Large intestine (tissue), 3 donors: ENCODE measurements around the gene CLSTN2. TPM values are rescaled to one million over a fixed set of nuclear protein-coding genes. Genes with fewer than 3 reads are reported as not detected.

Experiments
- DNase-seq, 2 donors: peaks; one replicate each; pipeline versions ENCODE4 v3.0.0 to v3.0.0-alpha.2; 2013
- H3K27ac ChIP-seq: one replicate; pipeline ENCODE4 v1.5.1; 2013; ENCODE audit warnings: low read length
- H3K27me3 ChIP-seq: 2 replicates; pipeline ENCODE4 v1.6.1; 2013; ENCODE audit warnings: low read length; ENCODE audit not compliant: control insufficient read depth, insufficient read depth
- H3K36me3 ChIP-seq: 2 replicates; pipeline ENCODE4 v1.6.1; 2013; ENCODE audit warnings: low read length; ENCODE audit not compliant: control insufficient read depth, insufficient read depth
- H3K4me1 ChIP-seq: one replicate; pipeline ENCODE4 v1.6.1; 2013; ENCODE audit warnings: low read length; ENCODE audit not compliant: control insufficient read depth, insufficient read depth
- H3K4me3 ChIP-seq: one replicate; pipeline ENCODE4 v1.5.1; 2013; ENCODE audit warnings: low read length
- H3K9me3 ChIP-seq: one replicate; pipeline ENCODE4 v1.6.1; 2013; ENCODE audit warnings: mild to moderate bottlenecking, low read depth, low read length, moderate library complexity; ENCODE audit not compliant: control insufficient read depth
- WGBS: methylation state at CpG from one replicate; pipeline ENCODE4 v1.1.5; 2013; ENCODE audit warnings: low lambda C conversion rate; ENCODE audit not compliant: insufficient coverage; 5-methylcytosine and 5-hydroxymethylcytosine counted together
- polyA plus RNA-seq: library from polyadenylated mRNA; unstranded; fragments of 120-200 nt; gene quantifications from one replicate; pipeline ENCODE4 v1.2.1, GENCODE V29; 2013

Gene CLSTN2
- polyA plus RNA-seq, 1 donor = 1.8 TPM

GRCh38 chr3:140461250-140461649, 526.3 kb downstream of the CLSTN2 start:
- WGBS = no CpG with 5 or more reads among the region's 3 CpGs
- DNase-seq = no peak
- H3K9me3 ChIP-seq = no peaks in the 10 kb centered on the region

GRCh38 chr3:140463355-140463754, 528.4 kb downstream of the CLSTN2 start:
- WGBS = no CpG with 5 or more reads among the region's 2 CpGs
- no peak for DNase-seq
- Histone ChIP-seq H3K27ac (no peak overlapping the region), H3K4me1 (no peaks in the 10 kb centered on the region), H3K9me3 (no peaks in the 10 kb centered on the region), H3K4me3 (no peak overlapping the region), H3K36me3 (no peaks in the 10 kb centered on the region), H3K27me3 (peaks cover 5% of the 10 kb centered on the region)

More at GRCh38 chr3:140461250-140461649, 526.3 kb downstream of the CLSTN2 start:
- H3K4me3 ChIP-seq = no peak overlapping the region
- no peaks in the 10 kb centered on the region for H3K36me3 ChIP-seq
- H3K27me3 ChIP-seq = peaks cover 5% of the 10 kb centered on the region
- no peak overlapping the region for H3K27ac ChIP-seq
- H3K4me1 ChIP-seq = no peaks in the 10 kb centered on the region

GRCh38 chr3:140465988-140466387, 531.0 kb downstream of the CLSTN2 start:
- H3K4me1 ChIP-seq = no peaks in the 10 kb centered on the region
- H3K27me3 ChIP-seq = peaks cover 5% of the 10 kb centered on the region
- H3K27ac ChIP-seq = no peak overlapping the region
- H3K36me3 ChIP-seq = no peaks in the 10 kb centered on the region
- H3K9me3 ChIP-seq = no peaks in the 10 kb centered on the region
- DNase-seq = no peak
- no peak overlapping the region for H3K4me3 ChIP-seq

GRCh38 chr3:140466535-140466934, 531.5 kb downstream of the CLSTN2 start:
- DNase-seq = no peak
- Histone ChIP-seq H3K27ac (no peak overlapping the region), H3K4me1 (no peaks in the 10 kb centered on the region), H3K4me3 (no peak overlapping the region), H3K9me3 (no peaks in the 10 kb centered on the region), H3K36me3 (no peaks in the 10 kb centered on the region), H3K27me3 (peaks cover 5% of the 10 kb centered on the region)
- no CpG with 5 or more reads among the region's 9 CpGs for WGBS

GRCh38 chr3:140467104-140467577, 532.2 kb downstream of the CLSTN2 start:
- H3K4me1 ChIP-seq = no peaks in the 10 kb centered on the region
- H3K9me3 ChIP-seq = no peaks in the 10 kb centered on the region
- H3K27ac ChIP-seq = no peak overlapping the region
- no peaks in the 10 kb centered on the region for H3K36me3 ChIP-seq
- DNase-seq = no peak
- WGBS = no CpG with 5 or more reads among the region's 4 CpGs
- peaks cover 5% of the 10 kb centered on the region for H3K27me3 ChIP-seq
- no peak overlapping the region for H3K4me3 ChIP-seq

GRCh38 chr3:140467796-140468315, 532.9 kb downstream of the CLSTN2 start:
- Histone ChIP-seq H3K27ac (no peak overlapping the region), H3K36me3 (no peaks in the 10 kb centered on the region), H3K4me1 (no peaks in the 10 kb centered on the region), H3K9me3 (no peaks in the 10 kb centered on the region), H3K4me3 (no peak overlapping the region), H3K27me3 (peaks cover 5% of the 10 kb centered on the region)
- DNase-seq = no peak

- H3K36me3 ChIP-seq = no peaks in the 10 kb centered on the region
- no peak for DNase-seq
- H3K4me3 ChIP-seq = no peak overlapping the region
- WGBS = 100% methylated on average over 1 of the region's 7 CpGs
- H3K27ac ChIP-seq = no peak overlapping the region
- no peaks in the 10 kb centered on the region for H3K4me1 ChIP-seq
- no peaks in the 10 kb centered on the region for H3K27me3 ChIP-seq
- no peaks in the 10 kb centered on the region for H3K9me3 ChIP-seq
Observed at GRCh38 chr3:140468407-140468806, 533.4 kb downstream of the CLSTN2 start.

GRCh38 chr3:140469491-140469890, 534.5 kb downstream of the CLSTN2 start:
- Histone ChIP-seq H3K4me1 (no peaks in the 10 kb centered on the region), H3K36me3 (no peaks in the 10 kb centered on the region), H3K9me3 (no peaks in the 10 kb centered on the region), H3K27me3 (no peaks in the 10 kb centered on the region), H3K4me3 (no peak overlapping the region), H3K27ac (no peak overlapping the region)
- DNase-seq = no peak
- WGBS = 60% methylated on average over 4 of the region's 4 CpGs

GRCh38 chr3:140470211-140470610, 535.2 kb downstream of the CLSTN2 start:
- H3K9me3 ChIP-seq = no peaks in the 10 kb centered on the region
- H3K4me3 ChIP-seq = no peak overlapping the region
- H3K36me3 ChIP-seq = no peaks in the 10 kb centered on the region
- 57% methylated on average over 2 of the region's 4 CpGs for WGBS
- no peak overlapping the region for H3K27ac ChIP-seq
- DNase-seq = no peak
- H3K4me1 ChIP-seq = no peaks in the 10 kb centered on the region
- no peaks in the 10 kb centered on the region for H3K27me3 ChIP-seq

GRCh38 chr3:140470962-140471361, 536.0 kb downstream of the CLSTN2 start:
- H3K4me1 ChIP-seq = no peaks in the 10 kb centered on the region
- no peaks in the 10 kb centered on the region for H3K27me3 ChIP-seq
- no peak overlapping the region for H3K4me3 ChIP-seq
- H3K9me3 ChIP-seq = no peaks in the 10 kb centered on the region
- DNase-seq = no peak
- H3K36me3 ChIP-seq = no peaks in the 10 kb centered on the region
- no CpG with 5 or more reads among the region's 2 CpGs for WGBS
- H3K27ac ChIP-seq = no peak overlapping the region

GRCh38 chr3:140472306-140473020, 537.5 kb downstream of the CLSTN2 start:
- DNase-seq = no peak
- WGBS = no CpG with 5 or more reads among the region's 3 CpGs
- H3K27me3 ChIP-seq = no peaks in the 10 kb centered on the region
- no peak overlapping the region for H3K4me3 ChIP-seq
- H3K9me3 ChIP-seq = no peaks in the 10 kb centered on the region
- no peaks in the 10 kb centered on the region for H3K4me1 ChIP-seq
- no peak overlapping the region for H3K27ac ChIP-seq
- no peaks in the 10 kb centered on the region for H3K36me3 ChIP-seq
